GM19395 (cell line): ENCODE data around the gene KIF2A.

Experiments
- ATAC-seq: cut with Tn5 transposase; IDR thresholded peaks from one replicate; pipeline ENCODE4 v1.9.1; 2021; ENCODE audit warnings: mild to moderate bottlenecking, moderate library complexity; ENCODE audit not compliant: unreplicated experiment

Gene KIF2A

DNA sequence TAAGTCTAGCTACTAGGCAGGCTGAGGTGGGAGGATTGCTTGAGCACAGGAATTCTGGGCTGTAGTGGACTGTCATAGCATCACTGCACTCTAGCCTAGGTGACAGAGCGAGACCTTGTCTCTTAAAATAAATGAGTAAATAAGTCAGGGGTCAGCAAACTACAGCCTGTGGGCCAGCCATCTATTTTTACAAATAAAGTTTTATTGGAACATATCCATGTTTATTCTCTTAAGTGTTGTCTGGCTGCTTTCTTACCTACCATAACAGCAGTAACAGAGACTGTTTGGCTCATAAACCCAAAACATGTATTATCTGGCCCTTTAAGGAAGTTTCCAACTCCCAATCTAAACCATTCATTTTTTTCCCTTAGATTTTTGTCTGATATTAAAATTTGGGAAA, 68.1 kb downstream of the KIF2A start:
- no peak for ATAC-seq

DNA sequence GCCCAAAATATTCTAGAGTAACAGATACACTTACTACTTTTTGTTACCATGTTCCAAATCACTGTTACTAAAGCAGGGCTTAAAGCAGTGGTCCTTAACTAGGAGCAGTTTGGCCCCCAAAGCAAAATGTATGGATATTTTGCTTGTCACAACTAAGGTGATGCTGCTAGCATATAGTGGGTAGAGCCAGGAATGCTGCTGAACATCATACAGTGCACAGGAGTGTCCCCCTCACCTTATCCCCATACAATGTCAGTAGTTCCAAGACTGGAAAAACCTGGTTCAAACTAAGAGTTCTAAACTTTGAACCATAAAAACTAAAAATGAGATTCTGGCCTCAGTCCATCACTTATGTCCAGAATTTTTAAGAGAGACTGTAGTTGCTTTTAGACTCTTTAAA, 69.6 kb downstream of the KIF2A start:
- ATAC-seq, result no peak

DNA sequence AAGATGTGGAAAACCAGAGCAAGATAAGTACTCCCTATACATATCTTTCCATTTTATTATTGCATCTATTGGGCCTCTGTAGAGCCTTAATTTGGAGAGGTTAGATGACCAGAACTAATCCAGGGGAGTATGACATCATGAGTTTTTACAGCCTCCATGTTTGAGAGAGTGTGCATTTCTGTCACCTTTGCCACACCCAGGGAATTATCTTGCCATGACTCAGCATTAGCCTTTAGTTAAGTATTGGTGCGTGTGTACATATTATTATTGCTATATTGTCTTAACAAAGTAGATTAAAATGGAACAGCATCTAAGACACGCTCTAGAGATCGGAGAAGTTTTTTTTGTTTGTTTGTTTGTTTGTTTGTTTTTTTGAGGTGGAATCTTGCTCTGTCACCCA, 70.1 kb downstream of the KIF2A start:
- ATAC-seq, result no peak

DNA sequence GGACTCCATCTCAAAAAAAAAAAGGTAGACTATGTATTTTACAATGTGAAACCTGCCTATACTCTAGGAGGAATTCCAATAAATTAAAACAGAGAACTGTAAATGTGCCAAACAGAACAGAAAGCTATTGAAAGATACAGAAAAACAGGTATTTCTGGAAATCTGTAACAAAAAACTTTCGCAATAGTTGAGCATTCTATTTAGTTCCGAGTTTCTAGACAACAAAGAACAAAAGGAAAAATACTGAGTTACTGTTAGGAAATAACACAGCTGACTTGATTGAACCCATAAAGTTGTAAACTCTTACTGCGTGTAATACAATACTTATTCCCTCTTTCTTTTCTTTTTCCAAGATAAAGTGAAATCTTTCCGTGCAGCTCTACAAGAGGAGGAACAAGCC, 79.1 kb downstream of the KIF2A start:
- no peak for ATAC-seq

DNA sequence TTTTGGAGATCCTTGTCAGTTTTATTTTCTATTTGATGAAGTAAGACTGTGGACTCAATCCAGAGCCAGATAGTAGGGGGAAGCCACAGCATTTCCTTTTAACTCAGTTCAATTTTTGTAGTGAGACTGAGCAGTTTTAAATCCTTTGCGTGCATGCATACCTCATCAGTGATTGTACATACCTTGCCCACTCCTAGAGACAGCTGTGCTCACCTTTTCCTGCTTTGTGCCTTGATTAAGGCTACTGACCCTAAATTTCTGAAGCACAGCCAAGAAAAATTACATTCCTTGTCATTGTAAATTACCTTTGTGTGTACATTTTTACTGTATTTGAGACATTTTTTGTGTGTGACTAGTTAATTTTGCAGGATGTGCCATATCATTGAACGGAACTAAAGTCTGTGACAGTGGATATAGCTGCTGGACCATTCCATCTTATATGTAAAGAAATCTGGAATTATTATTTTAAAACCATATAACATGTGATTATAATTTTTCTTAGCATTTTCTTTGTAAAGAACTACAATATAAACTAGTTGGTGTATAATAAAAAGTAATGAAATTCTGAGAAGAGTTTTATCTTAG, 79.9 kb downstream of the KIF2A start:
- ATAC-seq, result no peak

DNA sequence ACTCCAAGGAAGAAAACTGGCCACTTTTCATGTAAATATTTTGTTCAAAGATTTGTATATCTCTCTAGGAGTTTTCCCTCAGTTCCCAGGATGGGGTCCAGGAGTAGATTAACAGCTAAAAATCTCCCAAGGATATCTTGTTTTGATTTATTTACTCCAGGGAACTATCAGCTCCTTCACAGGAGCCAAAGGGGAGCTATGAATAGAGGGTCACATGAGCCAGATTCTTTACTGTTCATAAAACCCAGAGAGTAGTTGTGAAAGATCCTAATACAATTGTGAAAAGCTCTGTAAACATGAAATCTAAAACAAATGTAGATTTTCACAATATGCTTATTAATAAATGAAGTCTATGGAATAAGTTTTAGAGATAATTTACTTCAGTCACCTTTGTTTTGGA, 80.8 kb downstream of the KIF2A start:
- no peak for ATAC-seq

DNA sequence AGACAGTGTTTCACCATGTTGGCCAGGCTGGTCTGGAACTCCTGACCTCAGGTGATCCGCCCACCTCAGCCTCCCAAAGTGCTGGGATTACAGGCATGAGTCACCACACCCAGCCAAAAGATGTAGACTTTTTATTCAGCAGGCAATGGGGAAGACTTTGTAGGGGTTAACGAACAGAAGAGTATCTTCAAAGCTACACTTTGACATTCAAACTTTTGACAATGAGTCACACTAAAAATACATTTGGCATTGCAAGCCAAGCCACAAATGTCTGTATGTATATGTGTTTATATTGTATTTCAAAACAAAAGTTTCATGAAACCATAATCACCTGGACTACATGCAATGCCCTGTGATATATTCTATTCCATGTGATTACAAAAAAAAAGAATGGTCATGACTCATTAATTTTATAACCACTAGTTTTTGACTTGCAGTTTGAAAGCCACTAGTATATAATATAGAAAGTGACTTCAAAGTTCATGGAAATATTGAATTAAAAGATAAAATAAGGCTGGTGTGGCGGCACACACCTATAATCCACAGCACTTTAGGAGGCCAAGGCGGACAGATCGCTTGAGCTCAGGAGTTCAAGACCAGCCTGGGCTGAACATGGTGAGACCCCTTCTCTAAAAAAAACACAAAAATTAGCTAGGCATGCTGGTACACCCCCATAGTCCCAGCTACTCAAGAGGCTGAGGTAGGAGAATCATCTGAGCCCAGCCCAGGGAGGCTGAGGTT, 89.4 kb downstream of the KIF2A start:
- ATAC-seq, result no peak

DNA sequence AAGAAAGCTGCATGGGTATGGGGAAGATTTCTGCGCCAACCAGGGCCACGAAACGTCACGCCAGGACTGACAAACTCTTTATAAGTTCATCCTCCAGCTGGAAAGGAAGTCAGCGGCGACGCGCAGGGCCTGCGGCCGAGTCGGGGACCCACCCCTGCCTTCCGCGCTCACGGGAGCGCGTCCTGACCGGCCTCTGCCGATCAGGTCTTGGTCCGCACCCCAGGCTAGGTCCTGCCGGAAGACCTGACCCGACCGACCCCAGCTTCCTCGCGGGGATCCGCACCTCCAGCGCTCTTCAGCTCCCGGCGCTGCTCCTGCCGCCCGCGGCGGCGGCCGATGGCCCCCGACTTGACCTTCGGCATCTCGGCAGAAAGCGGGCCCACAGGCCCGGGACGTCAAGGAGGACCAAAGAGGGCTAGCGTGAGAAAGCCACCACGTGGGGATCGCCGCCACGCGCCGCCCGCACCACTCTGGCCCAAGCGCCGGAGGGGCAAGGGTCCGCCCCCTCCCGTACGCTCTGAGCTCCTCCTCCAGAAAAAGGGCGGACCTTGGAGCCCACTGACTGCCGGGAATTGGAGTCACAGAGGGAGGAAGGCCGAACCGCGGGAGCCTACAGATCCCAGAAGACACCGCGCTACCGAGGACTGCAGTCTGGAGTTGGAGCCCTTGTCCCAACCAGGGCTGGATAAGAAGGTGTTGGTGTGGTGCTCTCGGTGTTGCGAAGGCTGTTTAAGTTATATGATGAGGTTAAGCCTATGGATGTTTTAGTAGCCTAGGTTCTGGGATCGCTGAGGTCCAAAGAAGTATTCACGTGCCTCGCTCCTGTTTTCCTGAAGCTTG, 97.6 kb downstream of the KIF2A start, which contains the start of gene DIMT1:
Gene DIMT1, minus strand, starts transcription at position 495 of the 840 bp plus-strand sequence. Its CDS starts 133 bp downstream, at position 362.
- peak; percentile 96 for ATAC-seq

DNA sequence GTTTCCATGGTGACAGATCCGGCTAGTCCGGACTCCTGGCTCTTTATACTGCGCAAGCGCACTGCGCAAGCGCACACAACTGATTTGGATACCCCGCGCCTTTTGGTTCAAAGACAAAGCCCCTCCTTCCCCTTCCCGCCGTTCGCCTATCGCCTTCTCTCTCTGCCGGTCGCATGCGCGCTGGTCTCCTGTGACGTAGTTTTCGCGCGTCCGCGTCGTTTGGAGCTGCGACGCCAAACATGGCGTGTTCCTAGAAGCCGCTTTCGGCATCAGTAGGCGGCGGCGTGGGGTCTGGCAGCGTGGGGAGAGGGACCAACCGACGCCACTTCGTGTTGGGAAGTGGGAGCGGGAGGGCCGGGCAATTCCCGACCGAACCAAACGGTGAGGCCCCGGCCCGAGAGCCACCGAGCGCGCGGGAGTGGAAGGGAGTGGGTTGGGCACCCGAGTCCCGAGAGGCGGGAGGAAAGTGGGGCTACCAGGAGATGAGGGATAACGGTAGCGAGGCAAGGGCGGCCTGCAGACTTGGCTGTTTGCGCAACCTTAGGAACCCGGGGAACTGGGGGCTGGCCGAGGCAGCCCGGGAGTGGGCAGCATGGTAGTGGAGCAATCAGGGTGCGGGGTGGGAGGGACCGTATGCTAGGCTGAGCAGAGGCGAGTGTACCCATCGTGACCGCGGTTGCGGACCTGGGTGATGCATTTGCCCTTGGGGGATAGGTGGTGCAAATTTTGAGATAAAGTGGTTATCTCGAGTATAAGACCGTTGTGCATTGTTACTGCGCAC, 106.7 kb downstream of the KIF2A start, which contains the start of gene IPO11:
Gene IPO11, plus strand, starts transcription at position 215 of the 781 bp plus-strand sequence. CDS start 24,517 bp downstream, outside the sequence.
- peak; percentile 96 for ATAC-seq

DNA sequence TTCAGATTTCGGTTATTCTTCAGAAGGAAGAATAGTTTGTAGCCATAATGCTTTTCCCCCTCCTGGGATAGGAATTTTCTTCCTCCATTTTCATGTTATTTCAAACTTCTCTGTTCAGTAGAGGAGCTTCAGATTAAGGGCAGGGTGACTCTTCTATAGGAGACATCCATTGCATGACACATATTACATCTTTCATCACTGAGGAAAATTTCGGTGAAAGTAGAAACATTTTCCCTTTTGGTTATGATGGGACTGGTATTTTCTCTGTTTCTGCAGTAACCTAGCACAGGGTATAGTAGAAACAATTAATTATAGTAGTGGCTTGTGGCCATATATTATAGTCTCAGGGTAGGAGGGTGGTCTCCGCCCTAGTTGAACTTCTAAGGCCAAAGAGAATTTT, 107.7 kb downstream of the KIF2A start:
- ATAC-seq, result no peak

DNA sequence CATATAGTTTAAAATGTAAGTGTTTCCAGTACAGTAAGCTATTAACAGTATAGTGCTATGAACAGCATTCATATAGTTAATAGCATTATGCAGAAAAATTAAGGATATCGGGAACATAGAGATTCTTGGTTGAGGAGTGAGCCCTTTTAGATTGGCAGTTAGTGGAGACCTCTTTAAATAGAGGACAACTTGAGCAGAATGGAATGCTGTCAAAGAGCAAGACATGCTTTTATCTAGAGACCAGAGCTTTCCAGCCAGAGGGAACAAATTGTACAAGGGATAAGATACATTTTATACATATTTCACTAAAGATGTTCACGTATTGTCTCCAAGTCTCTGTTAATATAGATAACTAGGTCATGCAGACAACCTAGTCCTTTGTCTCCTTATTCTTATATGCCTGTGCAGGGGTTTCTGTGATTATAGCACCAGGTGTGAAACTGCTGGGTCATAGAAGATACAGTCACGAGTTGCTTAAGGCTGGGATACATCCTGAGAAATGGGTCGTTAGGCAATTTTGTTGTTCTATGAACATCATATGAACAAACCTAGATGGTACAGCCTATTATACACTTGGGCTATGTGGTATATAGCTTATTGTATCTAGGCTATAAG, 112.6 kb downstream of the KIF2A start:
- ATAC-seq, result no peak

DNA sequence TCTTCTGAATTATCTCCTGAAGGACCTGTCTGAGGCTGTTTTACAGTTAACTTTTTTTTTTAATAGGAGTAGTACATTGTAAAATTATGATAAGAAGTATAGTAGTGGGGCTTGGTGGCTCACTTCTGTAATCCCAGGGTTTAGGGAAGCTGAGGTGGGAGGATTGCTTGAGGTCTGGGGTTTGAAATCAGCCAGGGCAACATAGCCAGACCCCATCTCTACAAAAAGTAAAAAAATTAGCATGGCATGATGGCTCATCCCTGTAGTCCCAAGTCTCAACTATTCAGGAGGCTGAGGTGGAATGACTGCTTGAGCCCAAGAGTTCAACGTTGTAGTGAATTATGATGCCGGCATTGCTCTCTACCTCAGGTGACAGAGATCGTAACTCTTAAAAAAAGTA, 113.6 kb downstream of the KIF2A start:
- no peak for ATAC-seq

DNA sequence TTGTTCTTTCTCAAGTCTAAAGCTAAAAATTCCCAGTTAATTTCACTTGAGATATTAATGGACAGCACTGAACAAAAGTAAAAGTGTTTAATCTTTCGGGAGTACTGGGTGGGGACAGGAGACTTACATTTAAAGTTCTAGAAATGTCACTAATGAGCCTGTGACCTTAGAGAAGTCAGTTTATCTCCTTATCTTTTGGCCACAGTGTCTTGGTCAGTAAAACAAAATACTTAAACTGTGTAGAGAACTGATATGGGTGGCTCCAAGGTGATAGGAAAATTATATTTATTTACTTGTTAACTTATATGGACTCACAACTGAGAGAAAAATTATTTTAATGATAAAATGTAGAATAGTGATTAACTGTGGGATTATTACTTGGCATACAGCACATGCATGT, 115.4 kb downstream of the KIF2A start:
- ATAC-seq, result no peak

DNA sequence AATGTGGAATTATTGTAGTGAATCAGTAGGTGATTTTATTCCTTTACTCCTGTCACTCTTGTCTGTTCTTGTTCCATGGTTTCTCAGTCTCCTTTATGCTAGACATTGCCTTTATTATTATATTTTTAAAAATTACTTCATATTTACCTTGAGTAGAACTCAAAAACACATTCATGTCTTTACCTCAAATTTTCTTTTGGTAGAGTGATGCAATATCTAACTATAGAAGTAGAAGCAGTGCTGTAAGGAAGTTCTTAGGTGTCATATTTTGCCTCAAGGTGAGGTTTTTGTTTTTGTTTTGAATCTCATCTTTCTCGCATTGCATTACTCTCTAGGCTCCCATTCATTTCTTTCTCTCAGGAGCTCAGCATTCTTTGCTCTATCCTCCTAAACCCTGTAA, 118.8 kb downstream of the KIF2A start:
- no peak for ATAC-seq

DNA sequence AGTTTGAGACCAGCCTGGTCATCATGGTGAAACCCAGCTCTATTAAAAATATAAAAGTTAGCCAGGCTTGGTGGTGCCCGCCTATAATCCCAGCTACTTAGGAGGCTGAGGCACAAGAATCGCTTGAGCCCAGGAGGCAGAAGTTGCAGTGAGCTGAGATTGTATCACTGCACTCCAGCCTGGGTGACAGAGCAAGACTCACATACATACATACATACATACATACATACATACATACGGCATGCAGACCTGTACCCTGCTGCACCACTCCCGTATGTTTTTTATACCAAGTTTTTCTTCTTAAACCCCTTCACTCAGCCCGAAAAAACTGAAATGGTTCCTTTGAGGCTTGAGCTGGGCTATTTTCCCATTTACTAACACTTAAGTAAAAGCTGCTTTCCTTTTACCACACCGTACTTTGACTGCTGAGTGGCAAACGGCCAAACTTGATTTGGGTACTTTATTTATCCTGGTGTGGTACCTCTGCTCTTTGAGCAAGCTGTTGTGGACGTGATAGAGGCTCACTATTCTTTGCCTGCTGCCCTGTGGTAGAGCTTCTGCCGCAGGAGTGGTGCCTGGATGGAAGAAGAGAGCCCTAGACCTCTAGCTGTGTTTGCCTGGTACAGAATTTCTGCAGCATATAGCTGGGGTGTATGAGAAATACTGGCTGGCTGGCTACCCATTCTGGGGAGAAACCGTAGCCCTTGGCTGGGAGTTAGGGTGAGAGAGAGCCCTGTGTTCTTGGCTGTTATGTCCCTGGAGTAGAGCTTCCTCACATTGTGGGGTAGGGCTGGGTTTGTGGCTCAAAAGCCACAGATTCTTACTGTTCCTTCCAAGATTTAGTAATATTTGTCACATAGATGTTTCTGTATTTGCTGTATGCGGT, 126.0 kb downstream of the KIF2A start:
- no peak for ATAC-seq

DNA sequence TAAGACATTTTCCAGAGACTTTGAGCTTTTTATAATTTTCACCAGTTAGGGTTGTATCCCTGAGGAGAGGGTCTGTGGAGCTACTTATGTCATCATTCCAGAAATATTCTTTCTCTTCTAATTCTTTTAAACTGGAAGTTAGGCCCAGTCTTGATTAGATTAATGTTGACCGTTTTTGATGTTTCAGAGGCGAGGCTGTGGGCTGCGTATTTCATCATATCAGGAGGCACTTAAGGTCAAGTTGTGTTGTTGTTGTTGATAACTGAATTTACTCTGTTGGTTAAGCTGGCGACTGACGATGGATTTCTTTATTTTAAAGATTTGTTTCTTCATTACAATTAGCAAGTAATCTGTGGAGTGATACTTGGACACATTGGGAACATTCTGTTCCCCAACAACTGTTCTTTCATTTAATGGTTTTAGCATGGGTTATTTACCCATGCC, 126.6 kb downstream of the KIF2A start:
- ATAC-seq, result no peak
